HFFc6 (cell line): ENCODE results near the gene INPPL1. TPM values are rescaled to one million over a fixed set of nuclear protein-coding genes. Genes with fewer than 3 reads are reported as not detected.

Source experiments
- DNase-seq: peaks from one replicate; pipeline ENCODE4 v3.0.0-alpha.2; 2018
- H3K27ac Mint-ChIP-seq: 2 replicates; pipeline ENCODE4 v1.8.0; 2020; ENCODE audit warnings: mild to moderate bottlenecking, mixed read lengths
- H3K27me3 Mint-ChIP-seq: 2 replicates; pipeline ENCODE4 v1.8.0; 2021; ENCODE audit warnings: mild to moderate bottlenecking, moderate library complexity, mixed read lengths; ENCODE audit not compliant: insufficient read depth
- H3K36me3 Mint-ChIP-seq: 2 replicates; pipeline ENCODE4 v1.8.0; 2021; ENCODE audit warnings: low read depth, mixed read lengths
- H3K4me1 Mint-ChIP-seq: 2 replicates; pipeline ENCODE4 v1.8.0; 2020; ENCODE audit warnings: low read depth, mixed read lengths
- H3K4me3 Mint-ChIP-seq: 2 replicates; pipeline ENCODE4 v1.8.0; 2020; ENCODE audit warnings: mild to moderate bottlenecking, moderate library complexity, mixed read lengths
- H3K9me3 Mint-ChIP-seq: 2 replicates; pipeline ENCODE4 v1.8.0; 2020; ENCODE audit warnings: mild to moderate bottlenecking, mixed read lengths
- total RNA-seq, 6 experiments: library from RNA; stranded (reverse); fragmentation: NEBNext Ultra II Directional; extraction: Animal tissue kit (Norgen Biotek cat#: 25700); gene quantifications; 2 replicates in 1 of 6; 3 replicates in 5 of 6; pipeline ENCODE4 v1.2.3, GENCODE V29; 2021
- TF ChIP-seq, protein P1 (sequence below): fragments of 200-600 bp; sonication (generic); IDR thresholded peaks from 2 replicates; pipeline ENCODE4 v1.5.0; 2021; ENCODE audit warnings: antibody characterized with exemption, mild to moderate bottlenecking

The INPPL1 gene
- total RNA-seq, 6 experiments from 2014 or later: 181 to 228 (median 212) TPM

DNA sequence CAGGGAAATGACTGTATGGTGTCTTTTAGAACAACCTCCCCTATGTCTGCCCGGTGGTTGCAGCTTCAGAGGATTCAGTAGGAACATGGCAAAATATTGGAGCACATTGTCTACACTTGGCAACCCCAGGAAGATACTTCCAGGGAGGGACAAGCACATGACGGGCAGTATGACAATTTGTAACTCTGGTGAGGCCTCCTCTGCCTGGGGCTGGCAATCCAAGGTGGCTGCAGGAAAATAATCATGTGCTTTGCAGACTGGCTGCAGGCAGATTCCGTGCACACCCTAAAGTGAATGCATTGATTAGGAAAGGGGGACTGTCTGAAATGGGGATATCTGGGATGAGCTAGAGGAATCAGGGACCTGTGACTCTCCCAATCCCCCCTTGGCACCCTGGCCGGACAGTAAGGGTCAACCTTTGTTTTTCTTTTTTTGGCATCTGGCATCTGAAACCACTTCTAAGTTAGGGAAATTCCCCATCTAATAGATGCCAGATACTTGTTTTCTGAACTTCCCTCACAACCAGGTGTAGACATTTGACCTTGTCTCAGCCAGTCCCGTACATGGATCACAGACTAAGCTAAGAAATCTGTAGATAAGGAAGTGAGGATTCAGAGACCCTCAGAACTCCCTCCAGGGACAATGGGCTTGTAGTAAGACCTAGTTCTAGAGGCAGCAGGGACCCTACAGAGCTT is 29.9 kb downstream of the INPPL1 start:
- H3K36me3 Mint-ChIP-seq: no peaks in the 10 kb centered on the region
- peaks cover 40% of the 10 kb centered on the region for H3K27me3 Mint-ChIP-seq
- H3K9me3 Mint-ChIP-seq: no peaks in the 10 kb centered on the region; the same call in 1 of the 2 replicates
- DNase-seq: no peak
- TF ChIP-seq, protein P1, sequence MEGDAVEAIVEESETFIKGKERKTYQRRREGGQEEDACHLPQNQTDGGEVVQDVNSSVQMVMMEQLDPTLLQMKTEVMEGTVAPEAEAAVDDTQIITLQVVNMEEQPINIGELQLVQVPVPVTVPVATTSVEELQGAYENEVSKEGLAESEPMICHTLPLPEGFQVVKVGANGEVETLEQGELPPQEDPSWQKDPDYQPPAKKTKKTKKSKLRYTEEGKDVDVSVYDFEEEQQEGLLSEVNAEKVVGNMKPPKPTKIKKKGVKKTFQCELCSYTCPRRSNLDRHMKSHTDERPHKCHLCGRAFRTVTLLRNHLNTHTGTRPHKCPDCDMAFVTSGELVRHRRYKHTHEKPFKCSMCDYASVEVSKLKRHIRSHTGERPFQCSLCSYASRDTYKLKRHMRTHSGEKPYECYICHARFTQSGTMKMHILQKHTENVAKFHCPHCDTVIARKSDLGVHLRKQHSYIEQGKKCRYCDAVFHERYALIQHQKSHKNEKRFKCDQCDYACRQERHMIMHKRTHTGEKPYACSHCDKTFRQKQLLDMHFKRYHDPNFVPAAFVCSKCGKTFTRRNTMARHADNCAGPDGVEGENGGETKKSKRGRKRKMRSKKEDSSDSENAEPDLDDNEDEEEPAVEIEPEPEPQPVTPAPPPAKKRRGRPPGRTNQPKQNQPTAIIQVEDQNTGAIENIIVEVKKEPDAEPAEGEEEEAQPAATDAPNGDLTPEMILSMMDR: no peak
- no peak overlapping the region for H3K27ac Mint-ChIP-seq
- no peak overlapping the region for H3K4me3 Mint-ChIP-seq
- peaks cover 5% of the 10 kb centered on the region; the same call in 1 of the 2 replicates for H3K4me1 Mint-ChIP-seq

DNA sequence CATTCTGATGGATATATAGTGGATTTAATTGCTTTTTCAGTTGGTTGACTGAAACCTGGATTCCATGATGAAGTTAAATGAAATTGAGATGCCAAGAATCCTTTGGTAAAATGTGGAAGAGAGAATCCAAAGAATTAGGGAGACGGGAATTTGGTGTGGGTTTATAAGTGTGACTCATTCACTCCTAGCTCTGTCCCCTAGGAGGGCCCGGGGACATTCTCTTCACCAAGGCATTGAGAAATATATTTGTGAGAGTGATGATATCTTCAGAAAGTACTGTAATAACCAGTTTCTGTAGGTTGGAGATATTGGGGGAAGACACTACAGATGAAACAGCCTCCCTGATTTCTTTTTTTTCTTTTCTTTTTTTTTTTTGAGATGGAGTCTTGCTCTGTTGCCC is 33.0 kb downstream of the INPPL1 start:
- Mint-ChIP-seq H3K36me3 (no peaks in the 10 kb centered on the region), H3K27ac (no peak overlapping the region), H3K4me1 (peaks cover 8% of the 10 kb centered on the region), H3K4me3 (no peak overlapping the region), H3K27me3 (peaks cover 31% of the 10 kb centered on the region), H3K9me3 (no peaks in the 10 kb centered on the region; the same call in 1 of the 2 replicates)
- TF ChIP-seq, protein P1: no peak
- DNase-seq: no peak

DNA sequence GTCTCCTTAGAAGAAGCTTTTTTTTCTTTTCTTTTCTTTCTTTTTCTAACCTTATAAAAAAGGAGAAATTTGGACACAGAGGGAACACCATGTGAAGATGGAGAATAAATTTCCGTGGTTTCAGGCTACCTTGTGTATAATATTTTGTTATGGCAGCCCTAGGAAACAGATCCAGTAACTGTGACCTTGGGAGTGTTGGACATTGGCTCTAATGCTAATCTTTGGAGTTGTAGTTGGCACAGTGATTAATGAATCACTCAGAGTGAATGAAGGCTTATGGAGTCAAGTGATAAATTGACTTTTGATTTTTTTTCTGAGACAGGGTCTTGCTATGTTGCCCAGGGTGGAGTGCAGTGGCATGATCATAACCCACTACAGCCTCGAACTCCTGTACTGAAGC is 34.9 kb downstream of the INPPL1 start:
- no peaks in the 10 kb centered on the region; the same call in 1 of the 2 replicates for H3K9me3 Mint-ChIP-seq

DNA sequence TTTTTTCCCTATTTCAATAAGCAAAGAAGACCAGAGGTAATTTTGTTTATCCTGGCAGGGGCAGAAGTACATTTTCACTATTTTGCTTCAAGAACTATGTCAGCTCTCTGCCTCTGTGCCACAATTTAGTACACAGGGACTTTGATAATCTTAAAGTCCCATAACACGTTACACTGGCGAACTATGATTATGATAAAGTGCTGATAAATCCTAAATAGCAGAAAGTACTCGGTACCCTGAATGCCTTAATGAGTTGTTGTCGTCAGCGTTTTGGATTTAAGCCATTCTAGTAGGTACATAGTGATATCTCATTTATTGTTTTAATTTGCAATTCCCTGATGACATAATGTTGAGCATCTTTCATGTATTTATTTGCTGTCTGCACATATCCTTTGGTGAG is 36.0 kb downstream of the INPPL1 start:
- Mint-ChIP-seq H3K9me3 (no peaks in the 10 kb centered on the region), H3K4me1 (peaks cover 23% of the 10 kb centered on the region), H3K36me3 (no peaks in the 10 kb centered on the region), H3K27me3 (peaks cover 9% of the 10 kb centered on the region), H3K27ac (no peak overlapping the region), H3K4me3 (no peak overlapping the region)
- DNase-seq: no peak
- TF ChIP-seq, protein P1: no peak

More for the DNA sequence above, 34.9 kb downstream of the INPPL1 start:
- peaks cover 23% of the 10 kb centered on the region for H3K4me1 Mint-ChIP-seq
- no peak overlapping the region for H3K4me3 Mint-ChIP-seq
- H3K27ac Mint-ChIP-seq: no peak overlapping the region
- TF ChIP-seq, protein P1: no peak
- DNase-seq: no peak
- no peaks in the 10 kb centered on the region for H3K36me3 Mint-ChIP-seq
- H3K27me3 Mint-ChIP-seq: peaks cover 16% of the 10 kb centered on the region

DNA sequence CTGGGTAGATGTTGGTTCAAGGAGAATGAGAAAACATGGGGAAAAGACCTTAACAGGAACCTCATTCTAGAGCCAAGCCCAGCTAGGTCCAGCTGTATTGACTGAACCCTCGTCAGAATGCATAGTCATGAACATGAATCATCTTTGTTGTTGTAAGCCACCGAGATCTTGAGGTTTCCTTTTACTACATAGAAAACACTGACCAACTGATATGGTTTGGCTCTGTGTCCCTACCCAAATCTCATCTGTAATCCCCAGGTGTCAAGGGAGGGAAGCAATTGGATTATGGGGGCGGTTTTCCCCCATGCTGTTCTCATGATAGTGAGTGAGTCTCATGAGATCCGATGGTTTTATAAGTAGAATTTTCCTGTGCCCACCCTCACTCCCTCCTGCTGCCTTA is 38.8 kb downstream of the INPPL1 start:
- peaks cover 18% of the 10 kb centered on the region for H3K4me1 Mint-ChIP-seq
- peaks cover 14% of the 10 kb centered on the region for H3K27me3 Mint-ChIP-seq
- TF ChIP-seq, protein P1: no peak
- H3K9me3 Mint-ChIP-seq: no peaks in the 10 kb centered on the region
- H3K27ac Mint-ChIP-seq: peak overlapping the region; percentile 57
- peak; percentile 59 for DNase-seq
- H3K36me3 Mint-ChIP-seq: no peaks in the 10 kb centered on the region
- H3K4me3 Mint-ChIP-seq: no peak overlapping the region
